NCI-H69 (cell line): ENCODE measurements around the gene RALGAPB.
"Not testable (repeated sequence)": the region's sequence is repeated elsewhere in the genome, so short reads cannot be mapped to it uniquely, and the experiment has no call there.

Source experiments
- DNase-seq: peaks from one replicate; lab custom pipeline; 2025; lab: John Stamatoyannopoulos, UW

Gene RALGAPB

DNA sequence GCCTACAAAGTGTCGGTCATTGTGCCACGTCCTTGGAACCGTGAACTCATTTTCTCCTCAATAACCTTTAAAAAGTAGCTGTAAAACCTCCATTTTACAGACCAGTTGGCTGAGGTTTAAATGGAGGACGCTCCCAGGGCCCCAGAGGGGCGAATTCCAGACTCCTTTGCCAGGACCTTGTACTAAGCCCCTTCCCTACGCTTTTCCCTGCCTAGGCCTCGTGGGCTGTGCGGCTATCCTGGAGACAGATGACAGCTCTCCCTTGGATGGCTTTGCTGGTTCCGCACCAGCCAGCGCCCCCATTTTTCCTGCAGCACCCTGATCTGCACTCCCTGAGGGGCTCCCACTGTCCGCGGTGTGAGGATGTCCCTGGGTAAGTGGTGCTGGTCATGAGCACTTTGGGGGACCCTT is 25.4 kb upstream of the RALGAPB start:
- no peak for DNase-seq

DNA sequence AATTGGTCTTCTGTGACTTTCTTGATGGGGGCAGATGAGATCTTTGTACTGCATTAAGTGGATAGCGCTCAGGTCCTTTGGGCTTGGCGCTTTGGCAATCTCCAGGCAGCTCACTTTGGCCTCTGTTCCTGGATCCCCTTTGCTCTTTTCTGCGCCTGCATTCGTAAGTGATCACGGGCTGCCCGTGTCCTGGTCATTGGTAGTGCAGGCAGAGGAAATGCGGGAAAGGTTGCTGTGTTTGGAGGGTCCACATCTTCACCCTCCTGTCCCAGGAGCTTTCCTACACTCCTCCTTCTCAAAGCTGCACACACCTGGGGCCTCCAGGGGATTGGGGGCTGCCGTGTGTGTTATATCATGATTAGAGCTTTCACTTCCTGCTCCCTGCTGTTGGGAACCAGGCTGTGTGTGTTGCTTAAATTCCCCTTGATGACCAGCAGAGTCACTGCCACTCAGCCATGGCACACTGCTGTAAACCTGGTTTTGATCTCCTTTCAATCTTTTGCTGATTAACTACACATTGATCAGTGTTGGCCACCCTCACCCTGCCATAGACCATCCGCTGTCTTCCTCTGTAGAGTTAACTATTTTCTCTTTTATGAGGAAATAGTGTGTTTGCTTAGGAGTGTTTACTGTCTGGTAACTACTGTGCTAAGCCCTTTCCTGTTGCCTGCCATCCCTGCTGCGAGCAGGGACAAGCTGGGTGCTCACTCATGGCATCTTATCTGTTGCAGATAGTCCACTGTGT is 24.5 kb upstream of the RALGAPB start:
- peak; percentile 58 for DNase-seq

DNA sequence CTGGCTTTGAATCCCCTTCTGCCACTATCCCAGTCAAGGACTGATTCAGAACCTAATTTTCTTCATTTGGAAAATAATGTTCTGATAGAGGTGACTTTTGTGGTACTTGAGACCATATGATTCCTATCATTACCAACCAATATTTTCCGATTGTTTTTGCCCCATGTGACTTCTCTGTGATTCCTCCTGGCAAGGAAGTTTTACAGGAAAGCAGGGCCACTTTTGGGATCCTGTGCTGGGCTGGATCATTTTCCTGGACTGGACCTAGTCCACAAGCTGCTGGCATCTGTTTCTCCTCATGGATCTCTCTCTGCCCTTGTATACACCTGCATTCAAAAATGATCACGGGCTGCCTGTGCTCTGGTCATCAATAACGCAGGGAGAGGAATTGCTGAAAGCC is 23.6 kb upstream of the RALGAPB start:
- no peak for DNase-seq

GRCh38 chr20:38450412-38450975 is 22.1 kb upstream of the RALGAPB start:
- DNase-seq = no peak

DNA sequence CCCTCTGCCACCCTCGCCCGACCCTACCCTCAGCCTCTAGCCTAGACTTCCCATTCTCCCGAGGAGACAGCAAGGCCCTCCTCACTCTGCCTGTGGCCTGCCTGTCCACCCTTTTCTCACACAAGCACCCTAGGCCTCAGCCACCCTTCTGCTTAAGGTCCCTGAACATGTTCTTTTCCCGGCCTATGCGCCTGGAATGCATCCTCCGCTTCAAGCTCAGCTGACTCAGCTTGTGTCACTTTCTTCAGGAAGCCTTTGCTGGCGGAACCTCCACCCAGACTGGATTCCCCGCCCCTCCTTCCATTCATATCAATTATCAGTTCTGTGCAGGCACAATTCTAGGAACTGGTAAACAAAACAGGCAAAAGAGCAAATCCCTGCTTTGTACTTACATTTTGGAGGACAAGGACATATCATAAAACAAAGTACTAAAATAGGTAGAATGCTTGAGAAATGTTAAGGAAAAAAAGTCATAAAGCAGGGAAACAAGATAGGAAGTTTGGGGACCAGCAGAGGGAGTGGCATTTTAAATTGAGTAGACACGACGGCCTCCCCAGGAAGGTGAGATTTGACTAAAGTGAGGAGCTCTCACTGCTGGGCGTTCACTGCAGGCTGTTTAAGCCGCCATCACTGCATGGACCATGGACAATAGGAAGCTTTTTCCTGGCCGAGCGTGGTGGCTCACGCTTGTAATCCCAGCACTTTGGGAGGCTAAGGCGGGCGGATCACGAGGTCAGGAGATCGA is 19.6 kb upstream of the RALGAPB start:
- DNase-seq = no peak

DNA sequence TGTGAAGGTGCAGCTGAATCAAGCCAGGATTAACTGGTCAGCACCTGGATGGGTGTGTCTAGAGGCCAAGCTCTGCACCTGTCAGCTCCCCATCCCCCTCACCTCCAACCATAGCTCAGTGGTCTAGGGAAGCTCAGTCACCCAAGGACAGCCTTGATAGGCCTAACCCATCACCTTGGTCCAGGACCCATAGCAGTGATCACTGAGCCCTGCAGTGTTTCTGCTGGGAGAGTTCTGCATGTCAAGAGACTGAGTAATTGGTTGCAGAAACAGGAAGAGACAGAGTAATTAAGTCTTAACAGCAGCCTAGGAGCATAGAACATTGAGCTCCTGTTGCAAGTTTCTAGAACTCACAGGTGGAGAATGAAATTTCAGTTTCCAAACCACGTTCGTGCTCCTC is 18.7 kb upstream of the RALGAPB start:
- no peak for DNase-seq

- DNase-seq = no peak
These were observed 17.8 kb upstream of the RALGAPB start for GRCh38 chr20:38454556-38455473.

DNA sequence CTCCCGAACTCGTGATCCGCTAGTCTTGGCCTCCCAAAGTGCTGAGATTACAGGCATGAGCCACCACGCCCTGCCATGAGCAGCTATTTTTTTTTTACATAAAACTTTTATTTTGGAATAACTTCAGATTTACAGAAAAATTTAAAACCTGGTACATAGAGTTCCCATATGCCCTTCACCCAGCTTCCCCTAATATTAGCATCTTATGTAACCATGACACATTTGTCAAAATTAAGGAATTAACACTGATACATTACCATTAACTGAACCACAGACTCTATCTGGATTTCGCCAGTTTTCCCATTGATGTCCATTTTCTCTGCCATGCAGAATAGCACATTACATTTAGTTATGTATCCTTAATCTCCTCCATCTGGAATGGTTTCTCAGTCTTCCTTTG is 14.3 kb upstream of the RALGAPB start:
- no peak for DNase-seq

GRCh38 chr20:38460040-38460623 is 12.5 kb upstream of the RALGAPB start:
- peak; percentile 88 for DNase-seq

GRCh38 chr20:38460631-38461030 is 12.0 kb upstream of the RALGAPB start:
- not testable (repeated sequence) for DNase-seq

DNA sequence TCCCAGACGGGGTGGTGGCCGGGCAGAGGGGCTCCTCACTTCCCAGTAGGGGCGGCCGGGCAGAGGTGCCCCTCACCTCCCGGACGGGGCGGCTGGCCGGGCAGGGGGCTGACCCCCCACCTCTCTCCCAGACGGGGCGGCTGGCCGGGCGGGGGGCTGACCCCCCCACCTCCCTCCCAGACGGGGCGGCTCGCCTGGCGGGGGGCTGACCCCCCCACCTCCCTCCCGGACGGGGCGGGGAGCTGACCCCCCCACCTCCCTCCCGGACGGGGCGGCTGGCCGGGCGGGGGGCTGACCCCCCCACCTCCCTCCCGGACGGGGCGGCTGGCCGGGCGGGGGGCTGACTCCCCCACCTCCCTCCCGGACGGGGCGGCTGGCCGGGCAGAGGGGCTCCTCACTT is 11.5 kb upstream of the RALGAPB start:
- DNase-seq = not testable (repeated sequence)

DNA sequence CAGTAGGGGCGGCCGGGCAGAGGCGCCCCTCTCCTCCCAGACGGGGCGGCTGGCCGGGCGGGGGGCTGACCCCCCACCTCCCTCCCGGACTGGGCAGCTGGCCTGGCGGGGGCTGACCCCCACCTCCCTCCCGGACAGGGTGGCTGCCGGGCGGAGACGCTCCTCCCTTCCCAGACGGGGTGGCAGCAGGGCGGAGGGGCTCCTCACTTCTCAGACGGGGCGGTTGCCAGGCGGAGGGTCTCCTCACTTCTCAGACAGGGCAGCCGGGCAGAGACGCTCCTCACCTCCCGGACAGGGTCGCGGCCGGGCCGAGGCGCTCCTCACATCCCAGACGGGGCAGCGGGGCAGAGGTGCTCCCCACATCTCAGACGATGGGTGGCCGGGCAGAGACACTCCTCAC is 11.1 kb upstream of the RALGAPB start:
- DNase-seq = not testable (repeated sequence)

DNA sequence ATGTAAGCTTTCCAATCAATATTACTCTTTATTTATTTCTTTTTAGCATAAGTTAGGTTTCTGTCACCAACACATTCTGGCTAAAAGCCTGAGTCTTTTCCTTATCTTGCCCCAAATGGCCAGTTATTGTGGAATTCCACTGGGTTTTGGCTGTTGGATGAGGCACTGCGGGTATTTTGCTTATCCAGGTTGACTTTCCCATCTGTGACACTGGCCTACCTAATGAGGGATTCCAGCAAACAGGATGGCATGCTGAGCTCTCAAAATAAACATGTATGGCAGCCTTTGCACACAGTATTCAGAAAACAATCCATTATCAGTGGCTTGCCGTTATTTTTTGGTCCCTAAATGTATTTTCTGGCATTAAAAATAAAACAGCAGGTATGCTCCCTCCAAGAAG is 6.5 kb upstream of the RALGAPB start:
- DNase-seq = no peak

DNA sequence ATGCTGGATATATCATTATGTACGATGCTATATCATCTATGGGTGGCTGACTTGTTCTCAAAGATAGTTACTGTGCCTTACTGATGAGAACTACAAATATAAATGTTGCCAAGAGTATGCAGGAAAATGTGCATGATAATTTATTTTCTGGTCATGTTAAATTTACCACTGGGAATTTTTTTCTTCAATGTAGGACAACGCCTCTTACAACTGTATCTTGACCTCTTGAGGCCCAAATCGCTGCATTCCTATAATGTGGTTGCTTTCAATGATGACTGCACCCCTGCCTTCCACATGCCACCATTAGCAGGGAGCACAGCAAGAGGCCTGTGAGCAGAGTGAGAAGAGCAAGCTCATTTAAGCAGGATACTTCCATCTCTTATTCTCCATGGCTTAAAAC is 5.7 kb upstream of the RALGAPB start:
- no peak for DNase-seq

DNA sequence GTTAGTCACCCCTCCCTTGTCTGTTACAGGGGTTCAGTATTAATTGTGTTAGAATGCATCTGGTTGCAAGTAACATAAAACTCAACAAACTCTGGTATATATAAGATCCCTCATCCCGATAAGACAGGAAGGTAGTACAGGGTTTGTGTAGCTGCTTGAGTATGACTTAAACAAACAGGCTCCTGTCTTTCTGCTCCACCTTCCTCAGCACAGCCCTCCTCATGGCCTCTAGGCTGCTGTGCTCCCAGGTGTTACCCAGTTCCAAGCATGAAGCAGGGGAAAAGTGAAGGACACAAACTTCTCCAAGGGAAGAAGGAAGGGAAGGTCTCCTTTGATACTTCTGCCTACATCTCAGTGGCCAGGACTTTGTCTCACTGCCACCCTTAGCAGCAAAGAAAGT is 1.4 kb upstream of the RALGAPB start:
- no peak for DNase-seq

DNA sequence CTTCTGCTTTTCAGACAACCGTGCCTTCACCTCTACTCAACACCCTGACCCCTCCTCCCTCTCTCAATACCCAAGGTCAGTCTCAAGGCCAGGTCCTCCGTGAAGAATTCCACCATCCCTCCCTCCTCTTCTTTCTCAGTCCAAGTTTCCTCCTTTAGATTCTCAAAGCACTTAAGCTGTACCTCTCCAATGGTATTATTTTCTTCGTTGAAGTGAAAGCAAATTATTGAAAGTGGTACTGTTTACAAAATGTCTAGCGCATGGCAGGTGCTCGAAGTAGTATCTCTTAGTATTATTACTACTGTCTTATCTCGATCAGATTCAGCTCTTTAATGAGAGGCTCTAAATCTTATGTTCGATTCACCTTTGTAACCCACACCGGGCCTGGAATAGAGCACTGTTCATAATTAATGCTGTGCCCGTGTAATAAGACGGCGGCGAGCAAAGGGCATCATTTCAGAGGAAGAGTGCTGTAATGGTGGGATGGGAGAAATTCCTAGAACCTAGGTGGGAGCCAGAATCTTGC is 593 bp upstream of the RALGAPB start:
- no peak for DNase-seq

GRCh38 chr20:38473367-38473795 is 738 bp downstream of the RALGAPB start:
- DNase-seq = peak; percentile 38

DNA sequence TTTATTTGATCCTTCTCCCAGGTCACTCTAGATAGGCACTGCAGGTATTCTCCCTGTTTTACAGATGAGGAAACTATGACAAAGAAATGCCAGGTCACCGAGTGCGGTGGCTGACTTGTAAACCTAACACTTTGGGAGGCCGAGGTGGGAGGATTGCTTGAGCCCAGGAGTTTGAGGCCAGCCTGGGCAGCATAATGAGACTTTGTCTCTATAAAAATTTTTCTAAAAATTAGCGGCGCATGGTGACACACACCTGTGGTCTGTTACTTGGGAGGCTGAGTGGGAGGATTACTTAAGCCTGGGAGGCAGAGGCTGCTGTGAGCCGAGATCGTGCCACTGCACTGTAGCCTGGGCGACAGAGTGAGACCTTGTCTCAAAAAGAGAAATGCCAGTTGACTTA is 5.1 kb downstream of the RALGAPB start:
- no peak for DNase-seq

GRCh38 chr20:38479596-38479995 is 7.0 kb downstream of the RALGAPB start:
- no peak for DNase-seq

- DNase-seq = no peak
These were observed 12.4 kb downstream of the RALGAPB start for GRCh38 chr20:38485041-38485440.

GRCh38 chr20:38489181-38489580 is 16.5 kb downstream of the RALGAPB start:
- no peak for DNase-seq
